BJ (cell line): ENCODE results near the gene SERPINB1. TPM values are rescaled to one million over a fixed set of nuclear protein-coding genes. Genes with fewer than 3 reads are reported as not detected.

Source experiments
- CTCF ChIA-PET: fragments of 350-600 bp; formaldehyde crosslinking; extraction: SDS; loops from one replicate; lab custom pipeline; 2021; ENCODE audit warnings: antibody characterized with exemption, inconsistent platforms; lab: Yijun Ruan, JAX
- POLR2A ChIA-PET: fragments of 300-600 bp; sonication (Branson Sonifier 250); formaldehyde crosslinking; extraction: SDS; loops from one replicate; lab custom pipeline; 2021; ENCODE audit warnings: antibody characterized with exemption; lab: Charles Lee
- DNase-seq: peaks from one replicate; pipeline ENCODE4 v3.0.0-alpha.2; 2011; ENCODE audit warnings: low read depth
- H3K27me3 ChIP-seq: 2 replicates; pipeline ENCODE4 v1.6.0; 2011; ENCODE audit warnings: low read length; ENCODE audit not compliant: control insufficient read depth, insufficient read depth
- H3K36me3 ChIP-seq: 2 replicates; pipeline ENCODE4 v1.5.1; 2011; ENCODE audit warnings: low read length; ENCODE audit not compliant: control insufficient read depth, insufficient read depth
- H3K4me3 ChIP-seq: 2 replicates; pipeline ENCODE4 v1.5.1; 2011; ENCODE audit warnings: low read depth, mild to moderate bottlenecking, control low read depth, low read length
- polyA plus RNA-seq: library from polyadenylated mRNA; depleted of rRNA; stranded (reverse); fragments of >200 nt; gene quantifications from 2 replicates; pipeline ENCODE4 v1.2.3, GENCODE V29; 2011
- TF ChIP-seq, protein P1 (sequence below): IDR thresholded peaks from 2 replicates; pipeline ENCODE4 v1.5.1; 2011; ENCODE audit warnings: low read depth, mild to moderate bottlenecking, control low read depth, inconsistent platforms, low read length, moderate library complexity; ENCODE audit not compliant: insufficient read depth

SERPINB1 gene
- polyA plus RNA-seq, 1 experiment, result 17.9 TPM

DNA sequence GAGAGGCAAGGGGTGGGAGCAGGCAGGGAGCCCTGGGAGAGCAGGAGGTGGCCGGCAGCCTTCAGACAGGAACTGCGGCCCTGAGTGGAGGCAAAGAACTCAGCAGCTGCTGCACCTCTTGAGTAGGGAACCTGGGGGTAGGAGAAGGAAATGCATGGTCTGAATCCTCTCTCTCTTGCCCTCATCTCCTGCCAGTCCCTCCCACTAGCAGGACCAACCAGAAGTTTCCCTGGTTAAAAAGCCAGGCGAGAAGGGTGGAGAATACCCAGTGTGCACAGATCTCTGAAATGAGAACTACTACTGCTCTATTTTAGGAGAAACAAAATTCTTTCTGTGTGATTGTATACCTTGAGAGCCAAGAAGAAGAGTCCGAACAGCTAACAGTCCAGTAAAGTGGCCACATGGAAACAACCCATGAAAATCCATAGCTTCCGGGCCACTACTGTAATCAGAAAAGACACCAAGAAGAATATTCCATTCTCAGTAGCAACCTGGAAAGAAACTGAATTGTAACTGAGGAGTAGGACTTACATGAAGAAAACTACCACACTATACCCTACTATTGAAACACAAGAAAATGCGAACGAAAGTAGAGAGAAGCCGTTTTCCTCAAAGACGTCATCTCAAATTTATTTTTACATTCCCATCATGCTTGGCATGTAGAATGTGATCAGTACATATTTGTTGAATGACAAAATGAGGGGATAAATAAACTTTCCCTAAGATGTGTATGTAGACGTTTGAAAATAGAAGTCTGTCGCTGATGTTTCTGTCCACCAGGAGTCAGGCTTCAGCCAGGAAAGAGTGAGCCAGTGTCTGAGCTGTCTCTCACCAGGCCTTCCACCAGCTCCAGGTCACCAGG is 50.8 kb downstream of the SERPINB1 start:
- CTCF ChIA-PET, result interaction anchor here (0.6 to 2.5 kb wide), 39 partner anchors 8 to 199 kb away, joined by 3 to 49 read pairs (median 4); partner anchors contain the start of gene SERPINB1
- Histone ChIP-seq H3K27me3 (no peaks in the 10 kb centered on the region), H3K36me3 (no peaks in the 10 kb centered on the region; the same call in 1 of the 2 replicates), H3K4me3 (no peak overlapping the region)
- TF ChIP-seq, protein P1, sequence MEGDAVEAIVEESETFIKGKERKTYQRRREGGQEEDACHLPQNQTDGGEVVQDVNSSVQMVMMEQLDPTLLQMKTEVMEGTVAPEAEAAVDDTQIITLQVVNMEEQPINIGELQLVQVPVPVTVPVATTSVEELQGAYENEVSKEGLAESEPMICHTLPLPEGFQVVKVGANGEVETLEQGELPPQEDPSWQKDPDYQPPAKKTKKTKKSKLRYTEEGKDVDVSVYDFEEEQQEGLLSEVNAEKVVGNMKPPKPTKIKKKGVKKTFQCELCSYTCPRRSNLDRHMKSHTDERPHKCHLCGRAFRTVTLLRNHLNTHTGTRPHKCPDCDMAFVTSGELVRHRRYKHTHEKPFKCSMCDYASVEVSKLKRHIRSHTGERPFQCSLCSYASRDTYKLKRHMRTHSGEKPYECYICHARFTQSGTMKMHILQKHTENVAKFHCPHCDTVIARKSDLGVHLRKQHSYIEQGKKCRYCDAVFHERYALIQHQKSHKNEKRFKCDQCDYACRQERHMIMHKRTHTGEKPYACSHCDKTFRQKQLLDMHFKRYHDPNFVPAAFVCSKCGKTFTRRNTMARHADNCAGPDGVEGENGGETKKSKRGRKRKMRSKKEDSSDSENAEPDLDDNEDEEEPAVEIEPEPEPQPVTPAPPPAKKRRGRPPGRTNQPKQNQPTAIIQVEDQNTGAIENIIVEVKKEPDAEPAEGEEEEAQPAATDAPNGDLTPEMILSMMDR, result peak; percentile 82
- POLR2A ChIA-PET, result no interaction called here
- peak; percentile 43 for DNase-seq

DNA sequence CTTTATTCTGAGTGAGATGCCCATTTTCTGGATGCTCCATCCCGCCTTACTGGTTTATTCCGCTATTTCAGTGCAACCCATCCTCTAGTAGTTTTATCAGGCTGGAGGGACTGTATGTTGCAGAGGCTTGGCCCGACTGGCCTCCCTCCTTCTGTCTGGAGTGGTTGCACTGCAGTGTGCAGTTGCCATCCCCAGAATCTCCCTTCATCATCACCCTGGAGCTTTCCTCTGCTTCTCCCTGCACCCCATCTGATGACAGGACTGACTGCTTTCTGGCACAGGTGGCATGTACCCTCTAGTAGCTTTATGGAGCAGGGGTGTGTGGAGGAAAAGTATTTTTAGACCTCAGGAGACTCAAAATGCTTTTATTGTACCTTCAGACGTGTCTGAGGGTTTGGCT is 55.4 kb downstream of the SERPINB1 start:
- peaks cover 14% of the 10 kb centered on the region for H3K36me3 ChIP-seq
- TF ChIP-seq, protein P1, result no peak
- ChIA-PET POLR2A (no interaction called here), CTCF (interaction anchor here (1.3 kb wide), 1 partner anchor 12 kb away, joined by 3 read pairs; no protein-coding TSS in a partner anchor)
- H3K4me3 ChIP-seq, result no peak overlapping the region
- DNase-seq, result no peak
- H3K27me3 ChIP-seq, result no peaks in the 10 kb centered on the region

DNA sequence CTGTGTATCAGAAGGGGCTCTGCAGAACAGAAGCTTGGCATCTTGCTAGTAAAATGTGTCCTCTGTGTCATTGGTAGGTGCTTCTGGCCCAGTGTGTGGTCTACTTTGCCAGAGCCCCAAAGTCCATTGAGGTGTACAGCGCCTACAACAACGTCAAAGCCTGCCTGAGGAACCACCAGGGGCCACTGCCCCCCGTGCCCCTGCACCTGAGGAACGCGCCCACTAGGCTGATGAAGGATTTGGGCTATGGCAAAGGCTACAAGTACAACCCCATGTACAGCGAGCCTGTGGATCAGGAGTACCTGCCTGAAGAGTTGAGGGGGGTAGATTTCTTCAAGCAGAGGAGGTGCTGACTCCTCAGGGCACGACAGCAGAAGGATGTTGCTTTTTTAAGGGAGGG is 56.7 kb downstream of the SERPINB1 start:
- Histone ChIP-seq H3K36me3 (peaks cover 19% of the 10 kb centered on the region), H3K27me3 (no peaks in the 10 kb centered on the region), H3K4me3 (no peak overlapping the region)
- TF ChIP-seq, protein P1, result no peak
- ChIA-PET CTCF (interaction anchor here (0.6 to 1.3 kb wide), 4 partner anchors 11 to 35 kb away, joined by 3 read pairs; partner anchors contain the start of gene MYLK4), POLR2A (no interaction called here)
- DNase-seq, result no peak

DNA sequence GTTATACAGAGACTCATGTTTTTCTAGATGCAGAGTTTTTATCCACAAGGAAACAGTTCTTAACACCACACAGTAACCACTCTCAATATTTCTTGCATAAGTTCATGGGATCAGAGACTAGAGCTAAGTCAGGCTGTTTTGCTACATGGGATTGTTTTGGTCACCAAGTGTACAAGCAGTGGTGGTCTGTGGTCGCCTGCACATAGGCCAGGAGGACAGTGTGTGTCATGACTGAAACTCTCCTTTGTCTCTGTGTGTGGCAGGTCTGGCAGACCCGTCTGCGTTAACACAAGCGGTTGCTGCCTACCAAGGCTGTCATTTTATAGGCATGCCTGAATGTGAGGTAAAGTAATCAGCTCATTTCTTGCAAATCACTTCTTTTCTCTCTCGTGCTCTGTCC is 57.6 kb downstream of the SERPINB1 start:
- Histone ChIP-seq H3K36me3 (peaks cover 19% of the 10 kb centered on the region), H3K27me3 (no peaks in the 10 kb centered on the region), H3K4me3 (no peak overlapping the region)
- ChIA-PET CTCF (interaction anchor here (0.6 to 1.1 kb wide), 2 partner anchors 15 to 34 kb away, joined by 3 read pairs; partner anchors contain the start of gene MYLK4), POLR2A (no interaction called here)
- no peak for DNase-seq
- TF ChIP-seq, protein P1, result no peak
